ENCODE data around the gene EPHA1.

EPHA1 gene

DNA sequence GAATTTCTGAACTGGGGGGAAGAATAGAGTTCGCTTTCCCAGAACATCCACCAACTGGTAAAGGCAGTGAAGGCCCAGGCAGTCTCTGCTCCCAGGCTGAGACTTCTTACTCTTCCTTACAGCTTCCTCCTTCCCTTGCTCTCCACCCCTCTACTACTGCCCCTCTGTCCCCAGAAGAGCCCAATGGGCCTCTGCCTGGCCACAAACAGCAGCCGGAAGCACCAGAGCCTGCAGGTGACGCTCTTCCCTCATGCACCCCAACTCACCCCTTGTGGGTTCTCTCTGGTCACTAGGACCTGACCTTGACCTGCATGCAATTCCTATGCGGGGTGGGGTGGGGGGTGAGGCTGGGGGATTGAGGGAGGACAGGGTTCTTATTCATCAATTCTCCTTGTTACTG lies 62.6 kb downstream of the EPHA1 start:
- DNase-seq (ENCODE audit: low read depth) = no peak

DNA sequence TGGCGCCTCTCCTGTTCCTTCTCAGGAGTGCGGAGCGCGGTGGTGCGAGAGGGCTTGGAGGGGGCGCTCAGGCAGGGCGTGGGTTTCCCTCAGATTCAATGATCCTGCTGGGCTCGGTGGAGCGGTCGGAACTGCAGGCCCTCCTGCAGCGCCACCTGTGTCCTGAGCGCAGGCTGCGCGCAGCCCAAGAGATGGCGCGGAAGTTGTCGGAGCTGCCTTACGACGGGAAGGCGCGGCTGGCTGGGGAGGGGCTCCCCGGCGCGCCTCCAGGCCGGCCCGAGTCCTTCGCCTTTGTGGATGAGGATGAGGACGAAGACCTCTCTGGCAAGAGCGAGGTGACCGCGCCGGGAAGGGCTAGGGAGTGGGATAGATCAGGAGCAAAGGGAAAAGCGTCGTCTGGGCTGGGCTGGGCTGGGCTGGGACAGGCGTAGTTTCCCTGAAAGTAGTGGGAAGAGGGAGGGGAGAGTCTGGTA lies 63.2 kb downstream of the EPHA1 start:
- DNase-seq (ENCODE audit: low read depth) = peak; percentile 36

DNA sequence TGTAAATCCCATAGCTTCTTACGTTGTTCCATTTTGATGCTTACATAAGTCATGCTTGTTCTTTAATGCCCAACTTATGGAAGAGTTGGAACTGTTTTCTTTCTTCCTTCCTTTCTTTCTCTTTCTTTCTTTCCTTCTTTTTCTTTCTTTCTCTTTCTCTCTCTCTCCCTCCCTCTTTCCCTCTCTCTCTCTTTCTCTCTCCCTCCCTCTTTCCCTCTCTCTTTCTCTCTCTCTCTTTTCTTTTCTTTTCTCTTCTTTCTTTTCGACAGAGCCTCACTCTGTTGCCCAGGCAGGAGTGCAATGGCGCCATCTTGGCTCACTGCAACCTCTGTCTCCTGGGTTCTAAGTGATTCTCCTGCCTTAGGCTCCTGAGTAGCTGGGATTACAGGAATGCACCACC lies 65.1 kb downstream of the EPHA1 start:
- DNase-seq (ENCODE audit: low read depth) = no peak

DNA sequence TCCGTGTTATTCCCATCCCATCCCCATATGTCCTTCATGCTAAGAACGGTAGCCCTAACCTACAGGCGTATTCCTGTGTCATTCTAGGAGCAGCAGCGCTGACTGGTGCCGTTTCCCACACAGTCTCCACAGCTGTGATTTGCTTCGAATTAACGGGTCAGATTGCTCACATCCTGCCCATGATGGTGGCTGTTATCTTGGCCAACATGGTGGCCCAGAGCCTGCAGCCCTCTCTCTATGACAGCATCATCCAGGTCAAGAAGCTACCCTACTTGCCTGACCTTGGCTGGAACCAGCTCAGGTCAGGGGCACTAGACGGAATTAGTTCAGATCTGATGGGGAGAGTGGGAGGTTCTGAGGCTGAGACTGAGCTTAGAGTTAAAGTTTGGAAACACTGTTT lies 66.8 kb downstream of the EPHA1 start:
- no peak for DNase-seq (ENCODE audit: low read depth)
